Retinal pigment epithelial cell (primary cell): ENCODE data around the gene USP48.

Source experiments
- DNase-seq: peaks from one replicate; pipeline ENCODE4 v3.0.0-alpha.2; 2010; ENCODE audit warnings: low read depth
- H3K4me3 ChIP-seq: 2 replicates; pipeline ENCODE4 v1.5.1; 2011; ENCODE audit warnings: mild to moderate bottlenecking, low read length, control low read depth, moderate library complexity
- CTCF ChIP-seq: conservative IDR thresholded peaks from 2 replicates; pipeline ENCODE4 v1.5.1; 2011; ENCODE audit warnings: low read depth, low read length, control low read depth, inconsistent platforms

The USP48 gene

GRCh38 chr1:21647431-21648351 lies 135.3 kb downstream of the USP48 start:
- no peak overlapping the region for H3K4me3 ChIP-seq
- no peak for TF ChIP-seq CTCF
- DNase-seq: no peak

- no peak for TF ChIP-seq CTCF
- H3K4me3 ChIP-seq: no peak overlapping the region
- DNase-seq: no peak
These were observed 137.4 kb downstream of the USP48 start for GRCh38 chr1:21645550-21645949.

DNA sequence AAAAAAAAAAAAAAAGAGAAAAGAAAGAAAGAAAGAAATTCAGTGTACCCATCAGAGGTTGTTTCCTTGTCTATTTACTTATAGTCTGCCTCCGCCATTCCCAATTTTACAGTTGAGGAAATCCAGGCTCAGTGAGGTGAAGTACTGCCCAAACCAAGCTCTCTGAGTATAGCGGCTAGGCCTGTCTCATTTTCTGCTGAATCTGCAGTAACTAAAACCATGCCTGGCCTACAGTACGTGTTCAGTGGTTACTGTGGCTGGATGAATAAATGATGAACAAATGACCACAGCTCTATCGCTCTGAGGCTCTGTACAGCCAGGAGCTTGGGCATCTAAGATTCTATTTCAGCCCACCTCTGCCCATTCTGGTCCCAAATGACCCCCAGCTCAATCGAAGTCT lies 138.0 kb downstream of the USP48 start:
- DNase-seq: no peak
- TF ChIP-seq CTCF: no peak
- no peak overlapping the region for H3K4me3 ChIP-seq

GRCh38 chr1:21644348-21644747 lies 138.6 kb downstream of the USP48 start:
- H3K4me3 ChIP-seq: no peak overlapping the region
- no peak for TF ChIP-seq CTCF
- DNase-seq: no peak

- TF ChIP-seq CTCF: no peak
- DNase-seq: no peak
- H3K4me3 ChIP-seq: no peak overlapping the region
These were observed 139.3 kb downstream of the USP48 start for GRCh38 chr1:21643624-21644023.

DNA sequence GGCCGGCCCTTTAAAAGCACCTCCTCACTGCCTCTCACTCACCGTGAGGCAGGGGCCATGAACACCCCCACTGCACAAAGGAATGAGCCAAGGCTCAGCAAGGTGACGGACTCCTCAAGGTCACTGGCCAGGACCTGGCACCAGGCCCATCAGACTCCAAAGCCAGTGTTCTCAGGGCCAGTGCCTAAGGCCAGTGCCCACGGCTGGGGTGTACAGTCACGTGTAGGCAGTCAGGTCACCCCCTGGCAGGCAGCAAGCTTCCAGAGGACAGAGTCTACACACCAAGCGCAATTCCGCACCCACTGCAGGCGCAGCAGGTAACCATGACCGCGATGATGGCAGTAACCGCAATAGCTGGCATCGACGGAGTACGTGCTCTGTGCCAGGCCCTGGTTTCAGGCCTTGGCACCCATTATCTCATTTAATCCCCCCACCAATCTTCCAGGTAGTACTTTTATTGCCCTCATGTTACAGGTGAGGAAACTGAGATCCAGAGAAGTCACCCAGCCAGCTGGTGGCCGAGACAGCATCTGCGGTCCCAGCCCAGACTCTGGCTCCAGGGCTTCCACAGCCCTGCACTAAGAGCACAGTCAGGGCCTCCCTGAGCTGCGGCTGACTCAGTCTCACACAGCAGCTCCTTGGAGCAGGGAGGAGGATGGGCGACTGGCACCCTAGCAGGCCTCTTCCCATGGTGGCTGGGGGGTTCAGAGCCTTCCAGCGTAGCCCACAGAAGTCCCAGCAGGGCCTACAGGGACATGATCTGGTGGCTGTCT lies 140.8 kb downstream of the USP48 start:
- no peak for TF ChIP-seq CTCF
- DNase-seq: no peak

More for the DNA sequence above, 140.8 kb downstream of the USP48 start:
- H3K4me3 ChIP-seq: no peak overlapping the region
